ENCODE results near the gene CLDN1. TPM values are rescaled to one million over a fixed set of nuclear protein-coding genes. Genes with fewer than 3 reads are reported as not detected.

CLDN1 gene
- polyA plus RNA-seq, 1 of the 3 experiments (the other 2 are of a cell fraction) = 0.82 TPM

- Histone ChIP-seq H3K79me2 (ENCODE audit: insufficient read depth) (no peaks in the 10 kb centered on the region), H3K27ac (ENCODE audit: low read depth in 2 of 2, low read length in 1 of 2) (no peak overlapping the region), H3F3A (replicated peaks; ENCODE audit: insufficient read depth) (no peaks in the 10 kb centered on the region), H3K27me3 (ENCODE audit: insufficient read depth) (no peaks in the 10 kb centered on the region; the same call in 1 of the 2 replicates), H3K4me3 (ENCODE audit: low read depth in 2 of 2, low read length in 1 of 2) (no peak overlapping the region), H4K20me1 (ENCODE audit: insufficient read depth) (no peaks in the 10 kb centered on the region), H3K9ac (no peak overlapping the region), H3K4me2 (no peak overlapping the region), H3K9me3 (no peaks in the 10 kb centered on the region), H3K9me2 (no peaks in the 10 kb centered on the region), H2AFZ (ENCODE audit: low read depth) (no peak overlapping the region), H3K4me1 (ENCODE audit: control insufficient read depth in 1 of 2, insufficient read depth in 2 of 2, low read depth in 1 of 2, low read length in 1 of 2) (no peaks in the 10 kb centered on the region), H3K36me3 (replicated peaks in 1 of 2; ENCODE audit: control insufficient read depth in 1 of 2, insufficient read depth in 2 of 2, low read length in 1 of 2) (no peaks in the 10 kb centered on the region)
- POLR2A ChIA-PET = no interaction called here
- no peak for DNase-seq
- TF ChIP-seq FOXM1 (IDR thresholded peaks at IDR 0.05; ENCODE audit: low read depth) (no peak), ZBTB33 (IDR thresholded peaks at IDR 0.05; ENCODE audit: borderline replicate concordance, low read depth) (no peak), NFIC (IDR thresholded peaks at IDR 0.05; ENCODE audit: borderline replicate concordance) (no peak), JUND (IDR thresholded peaks at IDR 0.05) (no peak), MAX (IDR thresholded peaks at IDR 0.05; ENCODE audit: low read depth) (no peak), NRF1 (IDR thresholded peaks at IDR 0.05; ENCODE audit: low read depth, low read length) (no peak), FOSL2 (IDR thresholded peaks at IDR 0.05; ENCODE audit: borderline replicate concordance, low read depth) (no peak), SIN3A (IDR thresholded peaks at IDR 0.05; ENCODE audit: borderline replicate concordance, low read depth, low read length) (no peak), SMC3 (IDR thresholded peaks at IDR 0.05; ENCODE audit: low read depth, low read length) (no peak), MEF2A (IDR thresholded peaks at IDR 0.05; ENCODE audit: borderline replicate concordance, low read depth) (no peak), REST (IDR thresholded peaks at IDR 0.05; ENCODE audit: low read depth, low read length) (no peak)
- CTCF ChIA-PET = no interaction called here
- 6% methylated on average over 2 of the region's 2 CpGs for WGBS (ENCODE audit: low lambda C conversion rate)
These were observed 61.9 kb downstream of the CLDN1 start for GRCh38 chr3:190260301-190260700.

- Histone ChIP-seq H2AFZ (ENCODE audit: low read depth) (no peak overlapping the region), H3K9ac (no peak overlapping the region), H3K4me1 (ENCODE audit: control insufficient read depth in 1 of 2, insufficient read depth in 2 of 2, low read depth in 1 of 2, low read length in 1 of 2) (no peaks in the 10 kb centered on the region), H3K9me3 (no peaks in the 10 kb centered on the region), H3K9me2 (no peaks in the 10 kb centered on the region), H3K27ac (ENCODE audit: low read depth in 2 of 2, low read length in 1 of 2) (no peak overlapping the region), H4K20me1 (ENCODE audit: insufficient read depth) (no peaks in the 10 kb centered on the region), H3K36me3 (replicated peaks in 1 of 2; ENCODE audit: control insufficient read depth in 1 of 2, insufficient read depth in 2 of 2, low read length in 1 of 2) (no peaks in the 10 kb centered on the region), H3K27me3 (ENCODE audit: insufficient read depth) (peaks cover 9% of the 10 kb centered on the region; the same call in 1 of the 2 replicates), H3K4me3 (ENCODE audit: low read depth in 2 of 2, low read length in 1 of 2) (no peak overlapping the region), H3K79me2 (ENCODE audit: insufficient read depth) (no peaks in the 10 kb centered on the region), H3F3A (replicated peaks; ENCODE audit: insufficient read depth) (no peaks in the 10 kb centered on the region), H3K4me2 (no peak overlapping the region)
- no peak for DNase-seq
- ChIA-PET CTCF (no interaction called here), POLR2A (no interaction called here)
- 18% methylated on average over 5 of the region's 5 CpGs for WGBS (ENCODE audit: low lambda C conversion rate)
- TF ChIP-seq GABPA (IDR thresholded peaks at IDR 0.05; ENCODE audit: low read depth) (no peak), GATA2 (CRISPR knock-in tag; IDR thresholded peaks at IDR 0.05) (no peak), TAF1 (IDR thresholded peaks at IDR 0.05; ENCODE audit: borderline replicate concordance, low read depth, low read length) (no peak), RXRA (IDR thresholded peaks at IDR 0.05; ENCODE audit: borderline replicate concordance, low read depth) (no peak), SMC3 (IDR thresholded peaks at IDR 0.05; ENCODE audit: low read depth, low read length) (no peak), POLR2AphosphoS5 (IDR thresholded peaks at IDR 0.05; ENCODE audit: low read depth, low read length) (no peak)
These were observed 63.6 kb downstream of the CLDN1 start for GRCh38 chr3:190258634-190259033.

Data from SK-N-SH (cell line).